ENCODE data around the gene ZNF71. TPM values are rescaled to one million over a fixed set of nuclear protein-coding genes. Genes with fewer than 3 reads are reported as not detected.

Gene ZNF71
- total RNA-seq, 1 donor from 2014 or later: 29.6 TPM

DNA sequence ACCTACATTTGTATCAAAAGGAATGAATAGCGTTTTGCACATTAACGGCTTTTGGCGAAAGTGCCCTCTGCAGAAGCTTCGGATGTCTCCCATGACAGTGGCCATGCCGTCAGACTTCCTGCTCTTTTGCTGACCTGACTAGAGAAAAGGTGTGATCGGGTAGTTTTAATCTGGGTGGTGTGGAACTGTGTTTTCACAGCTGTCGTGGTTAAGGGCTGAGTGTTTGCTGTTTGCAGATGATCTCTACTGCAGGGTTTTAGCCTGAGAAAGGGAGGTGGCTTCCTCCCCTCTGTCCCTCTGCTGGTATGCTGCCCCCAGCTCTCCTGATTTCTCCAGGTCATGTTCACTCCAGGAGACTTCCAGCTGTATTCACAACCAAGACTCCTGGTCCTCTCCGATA, 22.4 kb downstream of the ZNF71 start:
- TF ChIP-seq, protein P1, sequence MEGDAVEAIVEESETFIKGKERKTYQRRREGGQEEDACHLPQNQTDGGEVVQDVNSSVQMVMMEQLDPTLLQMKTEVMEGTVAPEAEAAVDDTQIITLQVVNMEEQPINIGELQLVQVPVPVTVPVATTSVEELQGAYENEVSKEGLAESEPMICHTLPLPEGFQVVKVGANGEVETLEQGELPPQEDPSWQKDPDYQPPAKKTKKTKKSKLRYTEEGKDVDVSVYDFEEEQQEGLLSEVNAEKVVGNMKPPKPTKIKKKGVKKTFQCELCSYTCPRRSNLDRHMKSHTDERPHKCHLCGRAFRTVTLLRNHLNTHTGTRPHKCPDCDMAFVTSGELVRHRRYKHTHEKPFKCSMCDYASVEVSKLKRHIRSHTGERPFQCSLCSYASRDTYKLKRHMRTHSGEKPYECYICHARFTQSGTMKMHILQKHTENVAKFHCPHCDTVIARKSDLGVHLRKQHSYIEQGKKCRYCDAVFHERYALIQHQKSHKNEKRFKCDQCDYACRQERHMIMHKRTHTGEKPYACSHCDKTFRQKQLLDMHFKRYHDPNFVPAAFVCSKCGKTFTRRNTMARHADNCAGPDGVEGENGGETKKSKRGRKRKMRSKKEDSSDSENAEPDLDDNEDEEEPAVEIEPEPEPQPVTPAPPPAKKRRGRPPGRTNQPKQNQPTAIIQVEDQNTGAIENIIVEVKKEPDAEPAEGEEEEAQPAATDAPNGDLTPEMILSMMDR (IDR thresholded peaks at IDR 0.05; ENCODE audit: unreplicated experiment): no peak

DNA sequence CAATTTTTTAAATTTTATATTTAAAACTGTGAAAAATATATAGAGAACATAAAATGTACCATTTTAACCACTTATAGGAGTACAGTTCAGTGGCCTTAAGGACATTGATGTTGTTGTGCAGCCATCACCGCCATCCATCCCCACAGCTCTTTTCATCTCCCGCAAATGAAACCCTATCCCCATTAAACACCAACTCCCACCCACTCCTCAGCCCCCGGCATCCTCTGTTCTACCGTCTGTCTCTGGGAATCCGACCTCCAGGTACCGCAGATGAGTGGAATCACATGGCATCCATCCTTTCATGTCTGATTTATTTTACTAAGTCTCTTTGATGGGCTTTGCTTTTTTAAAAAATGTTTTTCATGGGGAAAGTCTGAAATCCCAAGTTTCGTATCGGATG, 24.0 kb downstream of the ZNF71 start:
- Mint-ChIP-seq H3K36me3 (ENCODE audit: low read depth, unreplicated experiment) (peaks cover 87% of the 10 kb centered on the region), H3K4me3 (ENCODE audit: unreplicated experiment) (peak overlapping the region; percentile 80), H3K27ac (ENCODE audit: unreplicated experiment) (no peak overlapping the region), H3K4me1 (ENCODE audit: unreplicated experiment) (peaks cover 9% of the 10 kb centered on the region), H3K27me3 (ENCODE audit: unreplicated experiment) (peaks cover 20% of the 10 kb centered on the region), H3K9me3 (ENCODE audit: unreplicated experiment) (peaks cover 39% of the 10 kb centered on the region)
- DNase-seq (ENCODE audit: low spot score): no peak
- TF ChIP-seq, protein P1 (IDR thresholded peaks at IDR 0.05; ENCODE audit: unreplicated experiment): no peak

More for the DNA sequence above, 22.4 kb downstream of the ZNF71 start:
- Mint-ChIP-seq H3K4me1 (ENCODE audit: unreplicated experiment) (peaks cover 9% of the 10 kb centered on the region), H3K4me3 (ENCODE audit: unreplicated experiment) (peak overlapping the region; percentile 87), H3K36me3 (ENCODE audit: low read depth, unreplicated experiment) (peaks cover 89% of the 10 kb centered on the region), H3K27ac (ENCODE audit: unreplicated experiment) (no peak overlapping the region), H3K9me3 (ENCODE audit: unreplicated experiment) (peaks cover 39% of the 10 kb centered on the region), H3K27me3 (ENCODE audit: unreplicated experiment) (peaks cover 20% of the 10 kb centered on the region)
- DNase-seq (ENCODE audit: low spot score): no peak

DNA sequence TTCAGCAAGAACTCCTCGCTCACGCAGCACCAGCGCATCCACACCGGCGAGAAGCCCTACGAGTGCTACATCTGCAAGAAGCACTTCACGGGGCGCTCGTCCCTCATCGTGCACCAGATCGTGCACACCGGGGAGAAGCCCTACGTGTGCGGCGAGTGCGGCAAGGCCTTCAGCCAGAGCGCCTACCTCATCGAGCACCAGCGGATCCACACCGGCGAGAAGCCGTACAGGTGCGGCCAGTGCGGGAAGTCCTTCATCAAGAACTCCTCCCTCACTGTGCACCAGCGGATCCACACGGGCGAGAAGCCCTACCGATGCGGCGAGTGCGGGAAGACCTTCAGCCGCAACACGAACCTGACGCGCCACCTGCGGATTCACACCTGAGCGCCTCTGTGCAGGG, 27.3 kb downstream of the ZNF71 start:
- Mint-ChIP-seq H3K27ac (ENCODE audit: unreplicated experiment) (no peak overlapping the region), H3K4me1 (ENCODE audit: unreplicated experiment) (peaks cover 9% of the 10 kb centered on the region), H3K4me3 (ENCODE audit: unreplicated experiment) (peak overlapping the region; percentile 83), H3K27me3 (ENCODE audit: unreplicated experiment) (peaks cover 21% of the 10 kb centered on the region), H3K36me3 (ENCODE audit: low read depth, unreplicated experiment) (peaks cover 77% of the 10 kb centered on the region), H3K9me3 (ENCODE audit: unreplicated experiment) (peaks cover 30% of the 10 kb centered on the region)
- DNase-seq (ENCODE audit: low spot score): no peak
- TF ChIP-seq, protein P1 (IDR thresholded peaks at IDR 0.05; ENCODE audit: unreplicated experiment): no peak

DNA sequence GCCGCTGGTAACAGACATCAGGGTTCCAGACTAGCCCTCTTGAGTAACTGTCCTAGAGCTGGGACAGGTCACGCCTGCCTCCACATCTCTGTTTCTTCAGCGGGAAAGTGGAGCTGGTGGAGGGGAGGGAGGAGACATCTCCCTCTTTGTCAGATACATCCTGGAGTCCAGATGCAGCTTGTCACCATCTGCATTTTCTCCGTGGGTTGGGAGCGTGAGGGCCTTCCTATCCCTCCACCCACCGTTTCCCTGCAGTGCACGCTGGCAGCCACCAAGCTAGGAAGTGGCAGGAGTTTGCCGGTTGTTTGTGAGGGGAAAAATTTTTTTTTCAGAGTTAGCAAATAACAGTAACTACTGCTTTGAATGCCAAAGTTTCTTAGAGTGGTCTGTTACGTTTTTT, 27.9 kb downstream of the ZNF71 start:
- peak overlapping the region; percentile 81 for H3K4me3 Mint-ChIP-seq (ENCODE audit: unreplicated experiment)
- TF ChIP-seq, protein P1 (IDR thresholded peaks at IDR 0.05; ENCODE audit: unreplicated experiment): no peak
- H3K36me3 Mint-ChIP-seq (ENCODE audit: low read depth, unreplicated experiment): peaks cover 73% of the 10 kb centered on the region
- no peak overlapping the region for H3K27ac Mint-ChIP-seq (ENCODE audit: unreplicated experiment)
- DNase-seq (ENCODE audit: low spot score): no peak
- peaks cover 9% of the 10 kb centered on the region for H3K4me1 Mint-ChIP-seq (ENCODE audit: unreplicated experiment)
- peaks cover 18% of the 10 kb centered on the region for H3K27me3 Mint-ChIP-seq (ENCODE audit: unreplicated experiment)
- peaks cover 30% of the 10 kb centered on the region for H3K9me3 Mint-ChIP-seq (ENCODE audit: unreplicated experiment)

DNA sequence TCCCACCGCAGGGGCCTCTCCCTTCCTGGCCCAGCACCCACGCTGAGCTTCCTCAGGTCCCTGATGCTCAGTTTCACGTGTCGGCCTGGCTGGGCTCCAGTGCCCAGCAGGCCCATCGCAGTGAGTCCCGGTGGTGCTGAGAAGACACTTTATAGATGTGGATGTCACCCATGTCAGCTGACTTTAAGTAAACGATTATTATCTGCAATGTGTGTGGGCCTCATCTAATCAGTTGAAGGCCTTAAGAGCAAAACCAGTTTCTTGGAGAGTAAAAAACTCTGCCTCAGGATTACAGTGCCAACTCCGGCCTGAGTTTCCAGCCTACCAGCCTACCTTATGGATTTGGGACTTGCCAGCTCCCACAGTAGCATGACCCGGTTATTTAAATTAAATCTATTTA, 30.6 kb downstream of the ZNF71 start:
- H3K9me3 Mint-ChIP-seq (ENCODE audit: unreplicated experiment): peaks cover 39% of the 10 kb centered on the region
- TF ChIP-seq, protein P1 (IDR thresholded peaks at IDR 0.05; ENCODE audit: unreplicated experiment): no peak

More for the DNA sequence above, 30.6 kb downstream of the ZNF71 start:
- H3K4me3 Mint-ChIP-seq (ENCODE audit: unreplicated experiment): peak overlapping the region; percentile 51
- H3K36me3 Mint-ChIP-seq (ENCODE audit: low read depth, unreplicated experiment): peaks cover 67% of the 10 kb centered on the region
- H3K27ac Mint-ChIP-seq (ENCODE audit: unreplicated experiment): no peak overlapping the region
- peaks cover 3% of the 10 kb centered on the region for H3K4me1 Mint-ChIP-seq (ENCODE audit: unreplicated experiment)
- H3K27me3 Mint-ChIP-seq (ENCODE audit: unreplicated experiment): peaks cover 25% of the 10 kb centered on the region
- no peak for DNase-seq (ENCODE audit: low spot score)
